Activated T-cell treated with anti-CD3 and anti-CD28 coated beads for 1 hour (primary cell): ENCODE measurements around the gene KCNAB2.
A peak's percentile ranks its signal among the peaks of the same experiment; 100 is the strongest.

Experiments used
- DNase-seq: peaks from one replicate; pipeline ENCODE4 v3.0.0-alpha.2; 2020; ENCODE audit warnings: low read depth

The KCNAB2 gene

DNA sequence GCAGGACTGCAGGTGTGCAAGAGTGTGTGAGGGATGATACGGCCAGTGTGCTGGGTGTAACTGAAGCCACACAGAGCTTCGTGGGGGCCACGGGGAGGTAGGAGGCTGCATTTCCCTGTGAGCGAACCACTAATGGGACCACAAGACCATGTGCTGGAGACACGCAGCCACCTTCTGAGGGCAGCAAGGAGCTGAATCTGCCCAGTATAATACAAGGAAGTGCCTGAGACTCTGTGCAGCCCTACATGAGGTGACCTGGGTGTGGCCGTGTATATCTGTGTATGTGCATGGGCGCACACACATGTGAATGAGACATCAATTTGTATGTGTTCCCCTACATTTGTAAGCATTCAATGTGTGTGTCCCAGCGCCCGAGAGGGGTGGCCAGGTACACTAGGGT lies 83.6 kb downstream of the KCNAB2 start:
- no peak for DNase-seq

DNA sequence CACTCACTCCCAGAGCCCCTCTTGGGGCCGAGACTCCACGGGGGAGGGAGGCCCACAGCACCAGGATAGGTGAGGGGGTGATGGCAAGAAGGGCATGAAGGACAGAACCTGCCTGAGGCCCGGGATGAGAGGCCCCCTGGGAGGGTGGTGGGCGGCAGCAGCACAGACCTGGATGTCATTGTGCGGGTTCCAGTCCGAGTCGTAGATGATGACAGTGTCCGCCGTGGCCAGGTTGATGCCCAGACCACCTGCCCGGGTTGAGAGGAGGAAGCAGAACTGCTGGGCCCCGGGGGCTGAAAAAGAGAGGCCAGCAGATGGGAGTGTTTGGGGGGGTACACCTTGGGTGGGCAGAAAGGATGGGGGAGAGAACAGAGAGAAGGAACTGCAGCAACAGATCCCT lies 84.3 kb downstream of the KCNAB2 start:
- no peak for DNase-seq

DNA sequence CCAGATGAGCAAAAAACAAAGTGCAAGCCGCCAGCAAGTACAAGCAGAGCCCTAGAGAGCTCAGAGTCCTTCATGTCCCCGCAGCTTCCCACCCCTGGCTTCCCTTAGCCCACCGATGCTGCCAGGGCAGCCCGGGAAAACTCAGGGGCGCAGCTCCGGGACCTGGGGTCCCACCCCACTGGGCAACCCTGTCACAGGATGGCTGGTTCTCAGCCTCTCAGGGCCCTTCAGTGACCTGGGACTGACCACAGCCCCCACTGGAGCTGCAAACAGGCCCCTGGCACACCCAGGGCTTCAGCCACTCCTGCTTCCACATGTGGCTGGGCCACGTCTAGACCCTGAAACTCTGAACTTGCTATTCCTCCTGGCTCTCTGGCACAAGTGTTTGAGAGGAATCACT lies 84.9 kb downstream of the KCNAB2 start:
- no peak for DNase-seq

DNA sequence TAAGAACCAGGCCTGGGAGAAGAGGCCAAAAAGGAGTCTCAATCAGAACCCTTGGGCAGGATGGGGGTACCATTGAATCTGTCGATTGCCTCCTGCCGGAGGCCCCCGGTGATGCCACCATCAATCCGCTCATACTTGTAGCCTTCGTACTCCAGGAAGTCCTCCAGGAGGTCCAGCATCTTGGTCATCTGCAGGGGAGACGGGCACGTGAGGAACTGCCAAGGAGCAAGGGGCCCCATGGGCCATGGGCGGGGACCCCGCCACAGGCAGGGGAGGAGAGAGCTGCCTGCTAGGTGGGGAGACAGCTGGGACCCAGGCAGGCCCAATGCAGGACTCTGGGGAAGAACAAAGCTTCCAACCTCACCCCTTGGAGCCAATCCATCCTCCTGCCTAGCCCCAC lies 85.9 kb downstream of the KCNAB2 start:
- no peak for DNase-seq

DNA sequence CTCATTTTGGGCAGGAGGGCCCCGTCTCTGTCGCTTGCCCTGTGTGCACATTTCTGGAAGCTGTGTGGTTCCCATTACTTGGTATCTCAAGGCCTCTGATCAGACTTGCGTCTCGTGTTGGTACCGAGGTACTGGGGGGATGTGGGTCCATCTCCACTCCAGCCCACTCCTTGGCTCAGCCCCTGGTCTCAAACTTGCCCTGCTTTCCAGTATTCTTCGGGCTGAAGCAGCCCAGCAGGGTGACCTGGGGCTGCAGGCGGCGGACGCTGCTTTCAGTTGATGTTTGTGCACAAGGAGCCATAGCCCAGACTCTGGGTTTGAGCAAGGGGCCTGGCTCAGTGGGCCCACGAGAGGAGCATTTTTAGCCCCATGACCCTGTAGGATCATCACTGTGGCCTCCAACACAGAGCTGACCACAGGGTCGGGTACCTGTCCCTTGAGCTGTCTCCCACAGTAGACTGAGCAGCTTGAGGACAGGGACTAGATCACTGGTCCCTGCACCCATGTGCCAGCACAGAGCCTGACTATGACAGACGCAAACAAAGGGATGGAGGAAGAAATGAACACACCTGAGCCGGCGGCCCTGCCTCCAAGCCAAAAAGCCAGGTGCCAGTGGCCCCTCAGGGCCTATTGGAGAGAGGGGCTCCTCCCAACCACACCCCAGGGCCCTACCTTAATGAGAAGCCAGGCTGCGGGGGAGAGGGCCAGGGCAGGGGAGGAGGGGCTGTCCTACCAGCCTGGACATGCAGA lies 87.6 kb downstream of the KCNAB2 start:
- no peak for DNase-seq

DNA sequence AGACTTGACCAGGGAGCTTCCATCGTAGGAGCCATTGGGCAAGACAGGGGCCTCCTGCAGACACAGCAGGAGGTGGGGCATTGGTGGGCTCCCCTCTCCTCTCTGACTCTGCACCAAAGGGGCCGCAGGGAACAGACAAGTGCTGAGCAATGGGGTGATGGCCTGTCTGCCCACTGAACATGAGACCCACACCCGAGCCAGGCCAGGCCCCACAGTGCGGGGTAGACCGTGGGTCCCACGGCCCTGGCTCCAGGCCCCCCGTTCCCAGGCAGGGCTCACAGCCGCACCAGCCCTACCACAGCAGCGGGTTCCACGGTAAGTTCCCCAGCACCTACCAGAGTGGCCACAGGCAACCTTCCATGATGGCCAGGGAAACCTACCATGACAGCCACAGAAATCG lies 88.5 kb downstream of the KCNAB2 start:
- DNase-seq = no peak

DNA sequence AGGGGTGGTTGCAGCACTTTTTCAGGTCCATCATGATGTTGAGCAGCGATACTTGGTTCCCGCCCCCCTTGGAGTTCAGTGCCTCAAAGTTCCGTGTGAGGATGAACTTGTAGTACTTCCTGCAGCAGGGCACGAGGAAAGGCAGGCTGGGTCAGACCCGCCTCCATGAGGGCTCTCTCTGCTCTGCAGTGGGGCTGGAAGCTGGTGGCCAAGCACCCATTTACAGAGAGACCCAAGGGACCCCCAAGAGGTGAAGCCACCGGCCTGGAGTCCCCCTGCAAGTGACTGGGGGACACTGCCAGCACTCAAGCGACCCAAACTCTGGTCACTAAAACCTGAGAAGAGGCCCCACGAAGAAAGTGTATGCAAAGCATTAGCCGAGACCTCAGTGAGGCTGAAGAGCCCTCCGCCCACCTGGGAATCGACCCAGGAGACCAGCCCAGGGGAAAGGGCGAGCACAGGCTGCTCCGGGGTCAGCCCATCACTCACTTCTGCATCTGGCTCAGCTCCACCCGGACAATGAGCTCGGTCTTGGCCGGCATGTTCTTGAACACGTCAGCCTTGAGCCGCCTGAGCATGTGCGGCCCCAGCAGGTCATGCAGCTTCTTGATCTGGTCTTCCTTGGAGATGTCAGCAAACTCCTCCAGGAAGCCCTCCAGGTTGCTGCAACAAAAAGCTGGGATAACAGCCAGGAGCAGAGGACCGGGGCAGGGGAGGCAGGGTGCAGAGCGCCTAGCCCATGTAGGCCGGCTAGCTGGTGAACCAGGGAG lies 89.2 kb downstream of the KCNAB2 start:
- no peak for DNase-seq

DNA sequence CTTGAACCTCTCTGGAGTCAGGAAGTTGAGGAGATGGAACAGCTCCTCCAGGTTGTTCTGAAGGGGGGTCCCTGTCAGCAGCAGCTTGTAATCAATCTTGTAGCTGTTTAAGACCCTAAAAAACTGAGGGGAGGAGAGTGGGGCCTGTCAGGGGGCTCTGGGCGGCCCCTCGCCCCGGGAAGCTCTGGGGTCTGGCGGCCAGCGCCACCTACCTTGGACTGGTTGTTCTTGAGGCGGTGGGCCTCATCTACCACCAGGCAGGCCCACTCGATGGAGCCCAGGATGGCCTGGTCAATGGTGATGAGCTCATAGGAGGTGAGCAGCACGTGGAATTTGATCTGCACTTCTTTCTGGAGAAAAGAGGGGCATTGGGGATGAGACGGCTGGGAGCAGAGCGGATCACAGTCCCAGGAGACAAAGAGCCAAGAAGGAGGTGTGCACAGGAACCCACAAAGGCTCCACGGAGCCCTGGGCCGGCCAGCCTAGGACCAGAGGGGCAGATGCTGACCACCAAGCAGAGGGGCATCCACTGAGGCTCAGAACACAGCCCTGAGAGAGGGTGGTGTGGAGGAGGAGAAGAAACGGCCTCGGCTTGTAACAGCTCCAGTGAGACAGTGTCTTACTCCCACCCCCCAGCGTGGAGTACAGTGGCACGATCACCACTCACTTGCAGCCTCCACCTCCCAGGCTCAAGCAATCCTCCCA lies 91.0 kb downstream of the KCNAB2 start:
- DNase-seq = no peak

DNA sequence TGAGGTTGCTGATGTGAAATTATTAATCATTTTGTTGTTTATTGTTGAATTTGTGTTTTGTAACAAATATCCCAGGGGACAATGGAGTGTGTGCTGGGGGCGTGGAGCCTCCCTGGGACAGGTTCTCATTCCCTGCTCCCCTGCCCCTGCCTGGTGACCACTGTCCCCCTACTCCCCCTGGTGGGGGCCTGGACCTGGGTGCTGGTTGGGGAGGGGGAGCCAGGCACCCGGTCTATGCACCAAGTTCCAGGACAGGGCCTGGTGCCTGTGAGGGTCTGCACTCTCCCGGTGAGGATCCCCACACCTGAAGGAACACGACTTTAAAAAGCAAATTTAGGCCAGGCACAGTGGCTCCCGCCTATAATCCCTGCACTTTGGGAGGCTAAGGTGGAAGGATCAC lies 92.1 kb downstream of the KCNAB2 start:
- DNase-seq = no peak

DNA sequence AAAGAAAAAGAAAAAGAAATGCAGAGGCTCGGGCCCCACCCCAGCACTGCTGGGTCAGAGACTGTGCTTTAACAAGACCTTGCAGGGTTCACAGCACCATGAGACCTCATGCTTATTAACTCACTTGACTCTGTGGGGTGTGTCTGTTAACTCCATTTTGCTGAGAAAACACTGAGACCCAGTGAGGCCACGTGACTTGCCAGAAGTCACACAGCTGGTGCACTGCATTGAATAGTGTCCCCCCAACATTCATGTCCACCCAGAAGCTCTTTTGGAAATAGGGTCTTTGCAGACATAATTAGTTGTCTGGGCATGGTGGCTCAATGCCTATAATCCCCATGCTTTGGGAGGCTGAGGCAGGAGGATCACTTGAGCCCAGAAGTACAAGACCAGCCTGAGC lies 94.7 kb downstream of the KCNAB2 start:
- DNase-seq = no peak

DNA sequence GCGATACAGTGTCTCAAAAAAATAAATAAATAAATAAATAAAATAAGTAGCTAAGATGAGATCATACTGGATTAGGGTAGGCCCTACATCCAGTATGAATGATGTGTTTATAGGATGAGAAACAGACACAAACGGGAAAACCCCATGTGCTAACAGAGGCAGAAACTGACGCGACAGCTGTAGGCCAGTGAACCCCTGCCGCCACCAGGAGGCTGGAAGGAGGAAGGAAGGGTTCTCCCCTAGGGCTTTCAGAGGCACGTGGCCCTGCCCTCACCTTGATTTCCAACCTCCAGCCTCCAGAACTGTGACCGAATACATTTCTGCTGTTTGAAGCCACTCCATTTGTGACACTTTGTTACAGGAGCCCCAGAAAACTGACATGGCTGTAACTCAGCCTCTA lies 95.9 kb downstream of the KCNAB2 start:
- DNase-seq = no peak

DNA sequence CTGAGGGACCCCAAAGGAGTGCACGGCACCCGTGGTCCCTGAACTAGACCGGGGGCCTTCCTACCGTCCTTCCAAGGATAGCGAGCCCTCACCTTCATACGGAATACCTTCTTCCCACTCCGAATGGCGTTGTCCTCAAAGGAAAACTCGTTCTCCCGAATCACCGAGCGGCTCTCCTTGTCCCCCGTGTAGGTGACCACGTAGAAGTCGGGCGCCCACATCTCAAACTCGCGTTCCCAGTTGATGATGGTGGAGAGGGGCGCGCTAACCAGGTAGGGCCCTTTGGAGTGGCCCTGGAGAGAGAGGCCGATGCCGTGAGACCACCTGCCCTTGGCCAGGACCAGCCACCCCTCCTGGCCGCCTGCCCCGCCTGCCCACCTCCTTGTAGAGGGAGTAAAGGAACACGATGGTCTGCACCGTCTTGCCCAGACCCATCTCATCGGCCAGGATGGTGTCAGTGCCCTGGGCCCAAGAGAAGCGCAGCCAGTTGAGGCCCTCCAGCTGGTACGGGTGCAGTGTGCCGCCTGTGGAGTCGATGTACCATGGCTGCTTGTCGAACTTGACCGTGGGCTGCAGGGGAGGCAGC lies 96.4 kb downstream of the KCNAB2 start:
- no peak for DNase-seq

DNA sequence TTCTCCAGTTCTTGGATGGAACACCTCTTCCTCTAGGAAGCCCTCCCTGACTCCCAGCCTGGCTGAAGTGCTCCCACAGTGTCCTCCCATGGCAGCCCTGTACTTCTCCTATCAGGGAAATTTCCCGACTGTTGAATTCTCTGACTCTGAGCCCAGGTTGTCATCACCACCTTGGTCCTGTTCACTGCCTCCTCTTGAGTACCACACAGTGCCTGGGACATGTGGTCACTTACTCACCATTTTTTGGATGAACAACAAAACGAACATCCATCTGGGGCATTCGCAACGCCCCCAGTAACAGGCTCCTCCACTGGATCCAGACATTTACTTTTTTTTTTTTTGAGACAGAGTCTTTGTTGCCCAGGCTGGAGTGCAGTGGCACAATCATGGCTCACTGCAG lies 97.0 kb downstream of the KCNAB2 start:
- no peak for DNase-seq

DNA sequence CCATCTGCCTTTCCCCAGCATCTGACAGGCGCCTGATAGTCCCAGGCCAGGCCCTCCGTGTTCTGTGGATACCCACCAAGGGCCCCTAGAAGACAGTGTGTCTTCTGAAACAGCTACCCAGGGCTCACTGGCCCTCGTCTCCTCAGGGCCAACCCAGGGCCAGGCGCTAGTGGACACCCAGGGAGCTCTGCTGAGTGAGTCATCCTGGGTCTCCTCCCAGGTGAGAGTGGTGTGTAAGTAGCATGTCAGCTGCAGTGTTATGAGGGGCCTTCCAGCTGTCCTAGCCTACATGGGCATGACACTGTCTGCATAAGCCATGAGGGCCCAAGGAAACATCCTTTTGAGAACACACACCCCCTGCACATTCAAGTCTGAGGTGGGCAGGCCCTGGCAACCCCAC lies 97.7 kb downstream of the KCNAB2 start:
- DNase-seq = no peak

DNA sequence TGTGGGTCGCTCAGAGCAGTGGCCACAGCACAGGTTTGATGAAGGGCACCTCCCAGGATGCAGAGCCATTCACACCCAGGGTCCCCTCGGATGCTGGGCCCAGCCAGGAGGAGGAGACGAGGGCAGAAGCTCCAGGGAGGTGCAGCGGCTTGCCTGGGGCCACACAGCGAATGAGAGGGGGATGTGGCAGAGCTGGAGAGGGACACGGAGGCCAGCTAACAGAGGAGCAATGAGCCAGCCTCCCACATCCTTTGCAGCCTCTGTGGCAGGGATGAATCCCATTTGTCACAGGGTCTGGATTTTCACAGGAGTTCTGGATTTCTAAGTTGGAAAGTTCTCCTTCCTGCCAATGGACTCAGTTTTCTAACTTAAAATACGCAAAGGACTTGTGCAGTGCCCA lies 98.5 kb downstream of the KCNAB2 start:
- no peak for DNase-seq

DNA sequence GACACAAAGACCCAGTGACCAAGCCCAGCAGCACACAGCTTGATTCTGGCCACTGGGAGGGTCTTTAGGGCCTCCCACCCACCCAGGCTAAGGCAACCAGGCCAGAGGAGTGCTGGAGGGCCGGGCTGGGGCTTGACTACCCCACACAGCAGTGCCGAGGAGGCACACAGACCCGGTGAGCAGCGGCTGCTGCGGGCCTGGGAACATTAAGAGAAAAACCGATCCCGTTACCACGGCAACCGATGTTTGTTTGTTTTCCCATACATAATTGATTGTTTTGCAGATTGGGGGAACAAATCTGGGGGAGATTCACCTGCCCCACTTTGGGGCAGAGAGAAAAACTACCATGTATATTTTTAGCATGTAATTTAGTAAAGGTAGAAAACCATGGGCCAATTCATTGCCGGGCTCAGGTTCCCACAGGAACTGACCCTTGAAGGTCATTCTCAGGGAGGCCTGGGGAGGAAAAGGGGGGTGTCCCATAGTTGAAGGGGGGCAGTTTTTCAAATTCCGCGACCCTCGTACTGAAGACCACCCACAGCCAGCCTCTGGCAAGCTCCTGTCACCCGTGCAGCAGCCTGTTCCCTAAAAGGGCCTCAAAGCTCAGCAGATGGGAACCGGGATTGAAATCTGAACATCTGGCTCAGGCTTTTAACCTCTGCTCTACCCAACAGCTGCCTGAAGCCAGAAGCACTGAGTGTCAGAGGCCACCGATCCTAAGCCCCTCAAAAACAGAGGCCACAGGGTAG lies 99.1 kb downstream of the KCNAB2 start:
- DNase-seq = no peak

DNA sequence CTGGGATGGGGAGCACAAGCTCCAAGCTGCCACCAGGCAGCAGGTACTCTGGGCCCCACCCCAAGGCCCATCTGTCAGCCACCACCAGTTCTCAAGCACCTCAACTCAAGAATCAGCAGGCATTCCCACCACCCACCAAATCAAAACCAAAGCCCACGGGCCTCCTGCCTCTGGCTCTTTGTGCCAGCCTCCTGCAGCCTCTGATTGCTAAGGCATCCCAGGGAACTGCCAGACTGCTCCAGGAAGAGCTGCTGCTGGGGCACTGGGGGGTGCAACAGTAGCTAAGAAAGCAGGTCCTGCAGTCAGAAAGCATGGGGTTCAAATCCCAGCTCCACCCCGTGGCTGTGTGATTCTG lies 99.7 kb downstream of the KCNAB2 start:
- no peak for DNase-seq

DNA sequence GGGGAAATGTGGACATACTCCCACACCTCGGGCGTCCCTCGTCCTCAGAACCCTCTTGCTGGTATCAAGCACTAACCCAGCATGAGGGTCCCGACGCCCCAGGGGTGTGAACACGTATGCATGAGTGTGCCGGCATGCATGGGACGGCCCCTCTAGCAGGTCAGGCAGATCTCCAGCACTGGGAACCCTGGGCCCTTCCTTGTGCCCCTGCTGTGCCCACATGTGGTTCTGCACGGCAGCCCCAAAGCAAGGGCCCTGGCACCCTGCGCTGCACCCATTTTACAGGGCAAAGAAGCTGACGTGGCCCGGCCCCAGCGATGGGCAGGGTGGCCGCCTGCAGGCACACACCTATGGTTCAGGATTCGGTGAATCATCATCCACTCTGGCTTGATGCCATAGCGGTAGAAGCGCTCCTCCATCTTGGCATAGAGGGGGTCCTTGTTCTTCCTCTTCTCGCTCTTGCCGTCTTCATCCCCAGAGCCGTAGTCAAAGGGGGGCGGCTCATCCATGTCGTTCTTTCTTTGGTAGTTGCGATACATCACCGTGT lies 100.2 kb downstream of the KCNAB2 start:
- DNase-seq = no peak

DNA sequence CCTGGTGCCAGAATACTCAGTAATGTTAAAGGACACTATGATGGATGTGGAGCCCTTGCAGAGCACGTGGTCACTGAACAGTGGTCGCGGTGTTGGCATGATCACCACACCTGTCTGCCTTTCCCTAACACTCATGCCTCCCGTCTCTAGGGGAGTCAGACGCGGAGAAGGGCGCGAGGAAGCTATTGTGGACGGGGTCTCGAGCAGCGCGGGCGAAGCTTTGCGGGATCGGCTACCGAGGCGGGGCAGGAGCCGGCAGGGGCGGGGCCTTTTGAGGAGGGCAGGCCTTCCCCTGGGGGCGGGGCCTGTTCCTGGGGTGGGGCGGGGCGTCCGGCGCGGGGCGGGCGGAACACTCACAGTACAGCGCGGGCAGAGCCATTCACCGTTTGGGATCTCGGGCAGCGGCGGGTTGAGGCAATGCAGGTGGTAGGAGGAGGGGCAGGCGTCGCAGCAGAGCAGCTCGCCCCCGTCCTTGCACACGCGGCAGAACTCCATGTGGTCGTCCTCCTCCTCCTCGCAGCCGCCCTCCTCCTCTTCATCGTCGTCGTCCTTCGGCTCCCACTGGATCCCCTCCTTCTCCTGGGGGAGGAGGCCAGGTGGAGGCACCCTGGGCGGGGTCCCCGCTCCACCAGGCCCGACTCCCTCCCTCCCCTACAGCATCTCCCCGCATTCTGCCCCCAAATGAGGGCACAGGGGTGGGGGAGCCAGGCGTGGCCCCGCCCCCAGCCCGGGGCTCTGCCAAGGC lies 103.0 kb downstream of the KCNAB2 start:
- peak; percentile 64 for DNase-seq

DNA sequence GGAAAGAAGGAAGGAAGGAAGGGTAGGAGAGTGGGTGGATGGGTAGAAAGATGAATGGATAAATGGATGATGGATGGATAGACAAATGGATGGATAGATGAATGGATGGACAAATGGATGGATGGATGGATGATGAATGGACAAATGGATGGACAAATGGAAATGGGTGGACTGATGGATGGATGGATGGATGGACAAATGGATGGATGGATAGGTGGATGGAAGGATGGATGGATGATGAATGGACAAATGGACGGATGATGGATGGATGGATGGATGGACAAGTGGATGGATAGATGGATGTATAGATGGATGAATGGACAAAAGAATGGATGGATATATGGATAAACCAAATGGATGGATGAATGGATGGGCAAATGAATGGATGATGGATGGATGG lies 103.9 kb downstream of the KCNAB2 start:
- DNase-seq = no peak
